A549 (cell line): ENCODE measurements around the gene STX16. TPM values are rescaled to one million over a fixed set of nuclear protein-coding genes. Genes with fewer than 3 reads are reported as not detected.

ENCODE experiments used
- ATAC-seq, 2 experiments: fragments of 200-7000 bp in 1 of 2; fragments of >200 bp in 1 of 2; cut with Nextera tagmentation in 1 of 2; cut with Tn5 transposase in 1 of 2; 3 replicates each; pipeline versions ENCODE4 v1.8.0 to v1.9.1; 2018 to 2020; ENCODE audit warnings: mild to moderate bottlenecking in 1 of 2, moderate library complexity in 1 of 2
- CTCF ChIA-PET: fragments of 300-600 bp; sonication (Branson Sonifier 250); formaldehyde crosslinking; extraction: SDS; loops from one replicate; lab custom pipeline; 2021; ENCODE audit warnings: antibody characterized with exemption, inconsistent platforms; lab: Yijun Ruan, JAX
- POLR2A ChIA-PET: fragments of 350-600 bp; formaldehyde crosslinking; extraction: SDS; loops from one replicate; lab custom pipeline; 2021; ENCODE audit warnings: antibody characterized with exemption, inconsistent platforms; lab: Yijun Ruan, JAX
- DNase-seq, 2 experiments: peaks; one replicate each; pipeline versions ENCODE4 v3.0.0 to v3.0.0-alpha.2; 2011 to 2016; ENCODE audit warnings: low read depth in 1 of 2, low spot score in 1 of 2
- FAIRE-seq: peaks from 2 replicates; lab custom pipeline; 2011; peaks lifted over from hg19 to GRCh38; lab: Jason Lieb, UNC
- H3K27ac ChIP-seq, 2 experiments: fragments of >200 bp; sonication (Bioruptor Twin); formaldehyde crosslinking; 3 replicates each; pipeline ENCODE4 v1.5.1; 2016 to 2017
- H3K4me1 ChIP-seq: fragments of >200 bp; sonication (Bioruptor Twin); formaldehyde crosslinking; 3 replicates; pipeline ENCODE4 v1.6.1; 2016
- H3K4me2 ChIP-seq: fragments of >200 bp; sonication (Bioruptor Twin); formaldehyde crosslinking; 3 replicates; pipeline ENCODE4 v1.6.1; 2016
- H3K4me3 ChIP-seq: fragments of >200 bp; sonication (Bioruptor Twin); formaldehyde crosslinking; 3 replicates; pipeline ENCODE4 v1.5.1; 2016
- H3K9me3 ChIP-seq: fragments of >200 bp; sonication (Bioruptor Twin); formaldehyde crosslinking; 3 replicates; pipeline ENCODE4 v1.6.1; 2016
- BHLHE40 ChIP-seq: IDR thresholded peaks from 2 replicates; pipeline ENCODE4 v1.6.1; 2012; ENCODE audit warnings: low read depth, low read length, inconsistent platforms
- EHF ChIP-seq: fragments of 250-450 bp; sonication (Bioruptor Pico); IDR thresholded peaks from 2 replicates; pipeline ENCODE4 v1.5.0; 2020; ENCODE audit warnings: mild to moderate bottlenecking
- FOSB ChIP-seq: fragments of 250-450 bp; sonication (Bioruptor Pico); IDR thresholded peaks from 2 replicates; pipeline ENCODE4 v1.5.0; 2020; ENCODE audit warnings: mild to moderate bottlenecking, moderate library complexity
- FOXS1 ChIP-seq: fragments of 250-450 bp; sonication (Bioruptor Pico); IDR thresholded peaks from 2 replicates; pipeline ENCODE4 v1.5.0; 2020; ENCODE audit warnings: mild to moderate bottlenecking, moderate library complexity
- HMGXB4 ChIP-seq: fragments of 250-450 bp; sonication (Bioruptor Pico); IDR thresholded peaks from 2 replicates; pipeline ENCODE4 v1.5.0; 2021; ENCODE audit warnings: mild to moderate bottlenecking, moderate library complexity, borderline replicate concordance
- HOXA7 ChIP-seq: fragments of 250-450 bp; sonication (Bioruptor Pico); IDR thresholded peaks from 2 replicates; pipeline ENCODE4 v1.5.0; 2020; ENCODE audit warnings: mild to moderate bottlenecking, moderate library complexity
- JUNB ChIP-seq: fragments of >200 bp; sonication (Bioruptor Twin); formaldehyde crosslinking; IDR thresholded peaks from 2 replicates; pipeline ENCODE4 v1.6.1; 2016
- MAZ ChIP-seq: fragments of 150-350 bp; IDR thresholded peaks from 2 replicates; pipeline ENCODE4 v1.6.1; 2014; ENCODE audit warnings: antibody characterized with exemption, low read depth, low read length, borderline replicate concordance
- NFE2L2 ChIP-seq: fragments of 150-350 bp; conservative IDR thresholded peaks from 2 replicates; pipeline ENCODE4 v1.6.1; 2014; ENCODE audit warnings: low read length
- RAD21 ChIP-seq, 2 experiments: fragments of >200 bp in 1 of 2; sonication (Bioruptor Twin) in 1 of 2; formaldehyde crosslinking in 1 of 2; IDR thresholded peaks in 1 of 2; conservative IDR thresholded peaks in 1 of 2; 2 replicates in 1 of 2; 3 replicates in 1 of 2; pipeline ENCODE4 v1.6.1; 2012 to 2018; ENCODE audit warnings: inconsistent platforms in 1 of 2
- RARB ChIP-seq: fragments of 250-450 bp; sonication (Bioruptor Pico); IDR thresholded peaks from 2 replicates; pipeline ENCODE4 v1.8.0; 2021; ENCODE audit warnings: mild to moderate bottlenecking, moderate library complexity
- RCOR1 ChIP-seq: fragments of 150-350 bp; IDR thresholded peaks from 2 replicates; pipeline ENCODE4 v1.6.1; 2014; ENCODE audit warnings: antibody characterized with exemption, low read length, low read depth
- RNF2 ChIP-seq: fragments of 200-600 bp; sonication (generic); IDR thresholded peaks from 2 replicates; pipeline ENCODE4 v1.6.1; 2016; ENCODE audit warnings: low read depth, mild to moderate bottlenecking, antibody characterized with exemption, moderate library complexity, borderline replicate concordance
- SMC3 ChIP-seq: fragments of >200 bp; sonication (Bioruptor Twin); formaldehyde crosslinking; IDR thresholded peaks from 3 replicates; pipeline ENCODE4 v1.6.1; 2018; ENCODE audit warnings: inconsistent platforms
- TFCP2L1 ChIP-seq: fragments of 250-450 bp; sonication (Bioruptor Pico); IDR thresholded peaks from 2 replicates; pipeline ENCODE4 v1.5.0; 2021; ENCODE audit warnings: mild to moderate bottlenecking
- ZFP36 ChIP-seq: fragments of 450-650 bp; IDR thresholded peaks from 2 replicates; pipeline ENCODE4 v1.6.1; 2014; ENCODE audit warnings: borderline replicate concordance; ENCODE audit not compliant: partially characterized antibody
- ZSCAN20 ChIP-seq: fragments of 250-450 bp; sonication (Bioruptor Pico); IDR thresholded peaks from 2 replicates; pipeline ENCODE4 v1.8.0; 2022; ENCODE audit warnings: mild to moderate bottlenecking, moderate library complexity
- WGBS: methylation state at CpG from one replicate; pipeline ENCODE4 v1.1.6; 2017; ENCODE audit errors: missing lambda C conversion rate; 5-methylcytosine and 5-hydroxymethylcytosine counted together
- polyA plus RNA-seq, 4 experiments: library from polyadenylated mRNA; depleted of rRNA in 3 of 4; stranded (reverse); fragments of >200 nt; fragmentation: RNase III in 1 of 4; extraction: RNeasy Plus Mini Kit Qiagen cat#74134 plus additional on column Dnase treatment in 1 of 4; gene quantifications; 2 replicates in 3 of 4; 3 replicates in 1 of 4; pipeline ENCODE4 v1.2.3, GENCODE V29; 2011 to 2017
- TF ChIP-seq, protein P1 (sequence below): fragments of 200-600 bp; sonication (generic); IDR thresholded peaks from 2 replicates; pipeline ENCODE4 v1.6.1; 2016; ENCODE audit warnings: antibody characterized with exemption, mild to moderate bottlenecking, moderate library complexity
- TF ChIP-seq, protein P2 (sequence below): fragments of >200 bp; sonication (Bioruptor Twin); formaldehyde crosslinking; IDR thresholded peaks from 3 replicates; pipeline ENCODE4 v1.5.1; 2016
- TF ChIP-seq, protein P3 (sequence below): fragments of 450-650 bp; IDR thresholded peaks from 2 replicates; pipeline ENCODE4 v1.6.1; 2014; ENCODE audit warnings: antibody characterized with exemption

Gene STX16
- polyA plus RNA-seq, 2 of the 4 experiments (the other 2 are of a cell fraction) = 68.5 to 71.6 TPM

- Histone ChIP-seq H3K27ac (no peak overlapping the region), H3K4me3 (no peak overlapping the region), H3K4me2 (no peak overlapping the region)
- CTCF ChIA-PET = no interaction called here
- ATAC-seq (no peak), DNase-seq (no peak)
- POLR2A ChIA-PET = no interaction called here
- TF ChIP-seq, protein P1, sequence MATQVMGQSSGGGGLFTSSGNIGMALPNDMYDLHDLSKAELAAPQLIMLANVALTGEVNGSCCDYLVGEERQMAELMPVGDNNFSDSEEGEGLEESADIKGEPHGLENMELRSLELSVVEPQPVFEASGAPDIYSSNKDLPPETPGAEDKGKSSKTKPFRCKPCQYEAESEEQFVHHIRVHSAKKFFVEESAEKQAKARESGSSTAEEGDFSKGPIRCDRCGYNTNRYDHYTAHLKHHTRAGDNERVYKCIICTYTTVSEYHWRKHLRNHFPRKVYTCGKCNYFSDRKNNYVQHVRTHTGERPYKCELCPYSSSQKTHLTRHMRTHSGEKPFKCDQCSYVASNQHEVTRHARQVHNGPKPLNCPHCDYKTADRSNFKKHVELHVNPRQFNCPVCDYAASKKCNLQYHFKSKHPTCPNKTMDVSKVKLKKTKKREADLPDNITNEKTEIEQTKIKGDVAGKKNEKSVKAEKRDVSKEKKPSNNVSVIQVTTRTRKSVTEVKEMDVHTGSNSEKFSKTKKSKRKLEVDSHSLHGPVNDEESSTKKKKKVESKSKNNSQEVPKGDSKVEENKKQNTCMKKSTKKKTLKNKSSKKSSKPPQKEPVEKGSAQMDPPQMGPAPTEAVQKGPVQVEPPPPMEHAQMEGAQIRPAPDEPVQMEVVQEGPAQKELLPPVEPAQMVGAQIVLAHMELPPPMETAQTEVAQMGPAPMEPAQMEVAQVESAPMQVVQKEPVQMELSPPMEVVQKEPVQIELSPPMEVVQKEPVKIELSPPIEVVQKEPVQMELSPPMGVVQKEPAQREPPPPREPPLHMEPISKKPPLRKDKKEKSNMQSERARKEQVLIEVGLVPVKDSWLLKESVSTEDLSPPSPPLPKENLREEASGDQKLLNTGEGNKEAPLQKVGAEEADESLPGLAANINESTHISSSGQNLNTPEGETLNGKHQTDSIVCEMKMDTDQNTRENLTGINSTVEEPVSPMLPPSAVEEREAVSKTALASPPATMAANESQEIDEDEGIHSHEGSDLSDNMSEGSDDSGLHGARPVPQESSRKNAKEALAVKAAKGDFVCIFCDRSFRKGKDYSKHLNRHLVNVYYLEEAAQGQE = no peak
- no peak for TF ChIP-seq FOXS1 (CRISPR knock-in tag)
- no peak for TF ChIP-seq FOSB (CRISPR knock-in tag)
- no peak for TF ChIP-seq EHF (CRISPR knock-in tag)
- TF ChIP-seq MAZ = no peak
- TF ChIP-seq, protein P2, sequence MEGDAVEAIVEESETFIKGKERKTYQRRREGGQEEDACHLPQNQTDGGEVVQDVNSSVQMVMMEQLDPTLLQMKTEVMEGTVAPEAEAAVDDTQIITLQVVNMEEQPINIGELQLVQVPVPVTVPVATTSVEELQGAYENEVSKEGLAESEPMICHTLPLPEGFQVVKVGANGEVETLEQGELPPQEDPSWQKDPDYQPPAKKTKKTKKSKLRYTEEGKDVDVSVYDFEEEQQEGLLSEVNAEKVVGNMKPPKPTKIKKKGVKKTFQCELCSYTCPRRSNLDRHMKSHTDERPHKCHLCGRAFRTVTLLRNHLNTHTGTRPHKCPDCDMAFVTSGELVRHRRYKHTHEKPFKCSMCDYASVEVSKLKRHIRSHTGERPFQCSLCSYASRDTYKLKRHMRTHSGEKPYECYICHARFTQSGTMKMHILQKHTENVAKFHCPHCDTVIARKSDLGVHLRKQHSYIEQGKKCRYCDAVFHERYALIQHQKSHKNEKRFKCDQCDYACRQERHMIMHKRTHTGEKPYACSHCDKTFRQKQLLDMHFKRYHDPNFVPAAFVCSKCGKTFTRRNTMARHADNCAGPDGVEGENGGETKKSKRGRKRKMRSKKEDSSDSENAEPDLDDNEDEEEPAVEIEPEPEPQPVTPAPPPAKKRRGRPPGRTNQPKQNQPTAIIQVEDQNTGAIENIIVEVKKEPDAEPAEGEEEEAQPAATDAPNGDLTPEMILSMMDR = no peak
- TF ChIP-seq RAD21 (conservative IDR thresholded peaks at IDR 0.05 in 1 of 2, IDR thresholded peaks at IDR 0.05 in 1 of 2) = no peak
- no peak for TF ChIP-seq TFCP2L1 (CRISPR knock-in tag)
- no peak for TF ChIP-seq RARB (CRISPR knock-in tag)
- no peak for TF ChIP-seq HOXA7 (CRISPR knock-in tag)
- TF ChIP-seq SMC3 = no peak
- no peak for TF ChIP-seq NFE2L2
- no peak for TF ChIP-seq RCOR1
- TF ChIP-seq, protein P3, sequence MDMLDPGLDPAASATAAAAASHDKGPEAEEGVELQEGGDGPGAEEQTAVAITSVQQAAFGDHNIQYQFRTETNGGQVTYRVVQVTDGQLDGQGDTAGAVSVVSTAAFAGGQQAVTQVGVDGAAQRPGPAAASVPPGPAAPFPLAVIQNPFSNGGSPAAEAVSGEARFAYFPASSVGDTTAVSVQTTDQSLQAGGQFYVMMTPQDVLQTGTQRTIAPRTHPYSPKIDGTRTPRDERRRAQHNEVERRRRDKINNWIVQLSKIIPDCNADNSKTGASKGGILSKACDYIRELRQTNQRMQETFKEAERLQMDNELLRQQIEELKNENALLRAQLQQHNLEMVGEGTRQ = no peak
- no peak for TF ChIP-seq RNF2
- TF ChIP-seq, all 56 proteins: peak for 0
- 94% methylated on average over 9 of the region's 9 CpGs for WGBS
- no peaks in the 10 kb centered on the region for H3K9me3 ChIP-seq
- no peaks in the 10 kb centered on the region for H3K4me1 ChIP-seq
- no peak for FAIRE-seq
Observed at GRCh38 chr20:58702161-58702510, 51.1 kb downstream of the STX16 start.

- H3K4me2 ChIP-seq = no peak overlapping the region
- POLR2A ChIA-PET = no interaction called here
- H3K9me3 ChIP-seq = no peaks in the 10 kb centered on the region
- CTCF ChIA-PET = interaction anchor here (0.8 to 1.7 kb wide), 5 partner anchors 9 to 22 kb away, joined by 3 to 7 read pairs (median 3); partner anchors contain the start of gene NPEPL1
- DNase-seq (no peak), ATAC-seq (no peak), FAIRE-seq (no peak)
- 88% methylated on average over 28 of the region's 28 CpGs for WGBS
- TF ChIP-seq BHLHE40 = no peak
- TF ChIP-seq HMGXB4 (CRISPR knock-in tag) = no peak
- no peak for TF ChIP-seq JUNB
- no peak for TF ChIP-seq ZFP36
- no peak for TF ChIP-seq ZSCAN20 (CRISPR knock-in tag)
- TF ChIP-seq RNF2 = no peak
- H3K4me1 ChIP-seq = no peaks in the 10 kb centered on the region
- H3K27ac ChIP-seq = no peak overlapping the region
- no peak overlapping the region for H3K4me3 ChIP-seq
Observed at GRCh38 chr20:58702859-58703648, 52.0 kb downstream of the STX16 start.
